H1 (cell line): Measurements from ENCODE around the gene TEX264. TPM values are rescaled to one million over a fixed set of nuclear protein-coding genes. Genes with fewer than 3 reads are reported as not detected.

Experiments used
- HDAC2 ChIP-seq, 2 experiments: fragments of 300-600 bp in 1 of 2; sonication (generic) in 1 of 2; IDR thresholded peaks; 2 replicates each; pipeline ENCODE4 v1.6.1; 2011 to 2012; ENCODE audit warnings: low read depth in 2 of 2, low read length in 2 of 2, mild to moderate bottlenecking in 2 of 2, moderate library complexity in 2 of 2, borderline replicate concordance in 1 of 2, inconsistent platforms in 1 of 2
- ZNF274 ChIP-seq: IDR thresholded peaks from 2 replicates; pipeline ENCODE4 v1.7.0; 2012; ENCODE audit warnings: low read length, borderline replicate concordance; ENCODE audit errors: extremely low read depth
- polyA plus RNA-seq, 7 experiments: library from polyadenylated mRNA; depleted of rRNA in 3 of 7; stranded (reverse) in 5 of 7; unstranded in 2 of 7; fragments of >200 nt in 5 of 7; fragments of 200-250 nt in 2 of 7; gene quantifications; 1 replicate in 5 of 7; 2 replicates in 1 of 7; 4 replicates in 1 of 7; pipeline versions ENCODE4 v1.2.1 to v1.2.3, GENCODE V29; 2011 to 2013; ENCODE audit warnings: missing spikeins in 2 of 7, mixed read lengths in 2 of 7
- total RNA-seq: library from RNA; stranded (reverse); fragmentation: NEBNext Ultra II Directional; extraction: Animal tissue kit (Norgen Biotek cat#: 25700); gene quantifications from 2 replicates; pipeline ENCODE4 v1.2.1, GENCODE V29; 2021
- TF ChIP-seq, protein P1 (sequence below): fragments of 300-600 bp; sonication (generic); IDR thresholded peaks from 2 replicates; pipeline ENCODE4 v1.7.1; 2012; ENCODE audit warnings: low read length, moderate library complexity, mild to moderate bottlenecking, inconsistent platforms; ENCODE audit not compliant: insufficient replicate concordance

The TEX264 gene
- total and polyA plus RNA-seq, 2 of the 8 experiments (the other 6 are each of a cell fraction or from before 2014, with no cell fraction given) = 11.2 to 35.6 TPM

- TF ChIP-seq, protein P1, sequence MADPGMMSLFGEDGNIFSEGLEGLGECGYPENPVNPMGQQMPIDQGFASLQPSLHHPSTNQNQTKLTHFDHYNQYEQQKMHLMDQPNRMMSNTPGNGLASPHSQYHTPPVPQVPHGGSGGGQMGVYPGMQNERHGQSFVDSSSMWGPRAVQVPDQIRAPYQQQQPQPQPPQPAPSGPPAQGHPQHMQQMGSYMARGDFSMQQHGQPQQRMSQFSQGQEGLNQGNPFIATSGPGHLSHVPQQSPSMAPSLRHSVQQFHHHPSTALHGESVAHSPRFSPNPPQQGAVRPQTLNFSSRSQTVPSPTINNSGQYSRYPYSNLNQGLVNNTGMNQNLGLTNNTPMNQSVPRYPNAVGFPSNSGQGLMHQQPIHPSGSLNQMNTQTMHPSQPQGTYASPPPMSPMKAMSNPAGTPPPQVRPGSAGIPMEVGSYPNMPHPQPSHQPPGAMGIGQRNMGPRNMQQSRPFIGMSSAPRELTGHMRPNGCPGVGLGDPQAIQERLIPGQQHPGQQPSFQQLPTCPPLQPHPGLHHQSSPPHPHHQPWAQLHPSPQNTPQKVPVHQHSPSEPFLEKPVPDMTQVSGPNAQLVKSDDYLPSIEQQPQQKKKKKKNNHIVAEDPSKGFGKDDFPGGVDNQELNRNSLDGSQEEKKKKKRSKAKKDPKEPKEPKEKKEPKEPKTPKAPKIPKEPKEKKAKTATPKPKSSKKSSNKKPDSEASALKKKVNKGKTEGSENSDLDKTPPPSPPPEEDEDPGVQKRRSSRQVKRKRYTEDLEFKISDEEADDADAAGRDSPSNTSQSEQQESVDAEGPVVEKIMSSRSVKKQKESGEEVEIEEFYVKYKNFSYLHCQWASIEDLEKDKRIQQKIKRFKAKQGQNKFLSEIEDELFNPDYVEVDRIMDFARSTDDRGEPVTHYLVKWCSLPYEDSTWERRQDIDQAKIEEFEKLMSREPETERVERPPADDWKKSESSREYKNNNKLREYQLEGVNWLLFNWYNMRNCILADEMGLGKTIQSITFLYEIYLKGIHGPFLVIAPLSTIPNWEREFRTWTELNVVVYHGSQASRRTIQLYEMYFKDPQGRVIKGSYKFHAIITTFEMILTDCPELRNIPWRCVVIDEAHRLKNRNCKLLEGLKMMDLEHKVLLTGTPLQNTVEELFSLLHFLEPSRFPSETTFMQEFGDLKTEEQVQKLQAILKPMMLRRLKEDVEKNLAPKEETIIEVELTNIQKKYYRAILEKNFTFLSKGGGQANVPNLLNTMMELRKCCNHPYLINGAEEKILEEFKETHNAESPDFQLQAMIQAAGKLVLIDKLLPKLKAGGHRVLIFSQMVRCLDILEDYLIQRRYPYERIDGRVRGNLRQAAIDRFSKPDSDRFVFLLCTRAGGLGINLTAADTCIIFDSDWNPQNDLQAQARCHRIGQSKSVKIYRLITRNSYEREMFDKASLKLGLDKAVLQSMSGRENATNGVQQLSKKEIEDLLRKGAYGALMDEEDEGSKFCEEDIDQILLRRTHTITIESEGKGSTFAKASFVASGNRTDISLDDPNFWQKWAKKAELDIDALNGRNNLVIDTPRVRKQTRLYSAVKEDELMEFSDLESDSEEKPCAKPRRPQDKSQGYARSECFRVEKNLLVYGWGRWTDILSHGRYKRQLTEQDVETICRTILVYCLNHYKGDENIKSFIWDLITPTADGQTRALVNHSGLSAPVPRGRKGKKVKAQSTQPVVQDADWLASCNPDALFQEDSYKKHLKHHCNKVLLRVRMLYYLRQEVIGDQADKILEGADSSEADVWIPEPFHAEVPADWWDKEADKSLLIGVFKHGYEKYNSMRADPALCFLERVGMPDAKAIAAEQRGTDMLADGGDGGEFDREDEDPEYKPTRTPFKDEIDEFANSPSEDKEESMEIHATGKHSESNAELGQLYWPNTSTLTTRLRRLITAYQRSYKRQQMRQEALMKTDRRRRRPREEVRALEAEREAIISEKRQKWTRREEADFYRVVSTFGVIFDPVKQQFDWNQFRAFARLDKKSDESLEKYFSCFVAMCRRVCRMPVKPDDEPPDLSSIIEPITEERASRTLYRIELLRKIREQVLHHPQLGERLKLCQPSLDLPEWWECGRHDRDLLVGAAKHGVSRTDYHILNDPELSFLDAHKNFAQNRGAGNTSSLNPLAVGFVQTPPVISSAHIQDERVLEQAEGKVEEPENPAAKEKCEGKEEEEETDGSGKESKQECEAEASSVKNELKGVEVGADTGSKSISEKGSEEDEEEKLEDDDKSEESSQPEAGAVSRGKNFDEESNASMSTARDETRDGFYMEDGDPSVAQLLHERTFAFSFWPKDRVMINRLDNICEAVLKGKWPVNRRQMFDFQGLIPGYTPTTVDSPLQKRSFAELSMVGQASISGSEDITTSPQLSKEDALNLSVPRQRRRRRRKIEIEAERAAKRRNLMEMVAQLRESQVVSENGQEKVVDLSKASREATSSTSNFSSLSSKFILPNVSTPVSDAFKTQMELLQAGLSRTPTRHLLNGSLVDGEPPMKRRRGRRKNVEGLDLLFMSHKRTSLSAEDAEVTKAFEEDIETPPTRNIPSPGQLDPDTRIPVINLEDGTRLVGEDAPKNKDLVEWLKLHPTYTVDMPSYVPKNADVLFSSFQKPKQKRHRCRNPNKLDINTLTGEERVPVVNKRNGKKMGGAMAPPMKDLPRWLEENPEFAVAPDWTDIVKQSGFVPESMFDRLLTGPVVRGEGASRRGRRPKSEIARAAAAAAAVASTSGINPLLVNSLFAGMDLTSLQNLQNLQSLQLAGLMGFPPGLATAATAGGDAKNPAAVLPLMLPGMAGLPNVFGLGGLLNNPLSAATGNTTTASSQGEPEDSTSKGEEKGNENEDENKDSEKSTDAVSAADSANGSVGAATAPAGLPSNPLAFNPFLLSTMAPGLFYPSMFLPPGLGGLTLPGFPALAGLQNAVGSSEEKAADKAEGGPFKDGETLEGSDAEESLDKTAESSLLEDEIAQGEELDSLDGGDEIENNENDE = no peak
- no peak for TF ChIP-seq ZNF274
- TF ChIP-seq HDAC2 (IDR thresholded peaks at IDR 0.05; ENCODE audit: borderline replicate concordance in 1 of 2, low read depth in 2 of 2, low read length in 2 of 2) = no peak
These were observed 77.3 kb downstream of the TEX264 start (continued) for GRCh38 chr3:51748327-51748726.
